Transverse colon (tissue), 4 donors: ENCODE measurements around the gene SHOX. TPM values are rescaled to one million over a fixed set of nuclear protein-coding genes. Genes with fewer than 3 reads are reported as not detected.

Source experiments
- DNase-seq: peaks from one replicate; pipeline ENCODE4 v3.0.0-alpha.2; 2019
- H3K27ac ChIP-seq, 4 donors: fragments of 200-600 bp; sonication (generic); 2 replicates each; pipeline ENCODE4 v1.5.1; 2016 to 2018; ENCODE audit warnings: inconsistent platforms in 4 of 4
- H3K27me3 ChIP-seq: fragments of 200-600 bp; sonication (generic); 2 replicates; pipeline ENCODE4 v1.5.1; 2017; ENCODE audit warnings: inconsistent platforms
- H3K36me3 ChIP-seq, 4 donors: fragments of 200-600 bp; sonication (generic); 2 replicates each; pipeline ENCODE4 v1.5.1; 2017 to 2019; ENCODE audit warnings: inconsistent platforms in 4 of 4
- H3K4me1 ChIP-seq, 4 donors: fragments of 200-600 bp; sonication (generic); 2 replicates each; pipeline ENCODE4 v1.5.1; 2017 to 2020; ENCODE audit warnings: inconsistent platforms in 4 of 4
- H3K4me3 ChIP-seq, 4 donors: fragments of 200-600 bp; sonication (generic); 1 replicate in 1 of 4; 2 replicates in 3 of 4; pipeline versions ENCODE4 v1.5.1 to v1.6.1; 2017 to 2019; ENCODE audit warnings: inconsistent platforms in 4 of 4
- H3K9me3 ChIP-seq, 2 donors: fragments of 200-600 bp; sonication (generic); 2 replicates each; pipeline ENCODE4 v1.5.1; 2017 to 2019; ENCODE audit warnings: inconsistent platforms in 2 of 2
- CTCF ChIP-seq, 5 experiments: fragments of 200-600 bp in 3 of 5; fragments of 450-650 bp in 2 of 5; sonication (generic) in 3 of 5; IDR thresholded peaks; 1 replicate in 2 of 5; 2 replicates in 3 of 5; pipeline ENCODE4 v1.5.1; 2016 to 2017; ENCODE audit warnings: antibody characterized with exemption in 5 of 5, inconsistent platforms in 3 of 5, mild to moderate bottlenecking in 2 of 5, moderate library complexity in 1 of 5
- EP300 ChIP-seq: sonication (generic); formaldehyde crosslinking; IDR thresholded peaks from one replicate; pipeline ENCODE4 v1.6.1; 2017; ENCODE audit warnings: antibody characterized with exemption, low read depth
- POLR2A ChIP-seq: fragments of 450-650 bp; IDR thresholded peaks from one replicate; pipeline ENCODE4 v1.6.1; 2016; ENCODE audit warnings: antibody characterized with exemption, mild to moderate bottlenecking, moderate library complexity
- POLR2AphosphoS5 ChIP-seq, 3 donors: sonication (generic); formaldehyde crosslinking; IDR thresholded peaks; one replicate each; pipeline ENCODE4 v1.6.1; 2016; ENCODE audit warnings: antibody characterized with exemption in 3 of 3
- WGBS, 2 donors: methylation state at CpG; one replicate each; pipeline ENCODE4 v1.1.5; 2018; ENCODE audit warnings: low coverage in 1 of 2; 5-methylcytosine and 5-hydroxymethylcytosine counted together
- in situ Hi-C, 4 donors: fragments of 200-750 bp; cut with MboI; loops; one replicate each; pipeline versions ENCODE4 v1.15.0 to v1.15.1; 2017; ENCODE audit warnings: low sequenced_read_pairs in 3 of 4, low pct_ligation_motif_present in 1 of 4, low pct_unique_long_range_greater_than_20kb in 1 of 4
- intact Hi-C: fragments of 100-400 bp; cut with DNase I; formaldehyde crosslinking; loops from one replicate; pipeline ENCODE4 v1.15.1; 2023; ENCODE audit warnings: low total_unique reads
- total RNA-seq, 4 donors: library from RNA; depleted of rRNA; stranded (reverse); fragments of >200 nt; gene quantifications; one replicate each; pipeline ENCODE4 v1.1.0, GENCODE V29; 2016

Gene SHOX
- total RNA-seq, 4 donors from 2014 or later: 0.14 to 2.6 (median 0.16) TPM; not detected in 1

DNA sequence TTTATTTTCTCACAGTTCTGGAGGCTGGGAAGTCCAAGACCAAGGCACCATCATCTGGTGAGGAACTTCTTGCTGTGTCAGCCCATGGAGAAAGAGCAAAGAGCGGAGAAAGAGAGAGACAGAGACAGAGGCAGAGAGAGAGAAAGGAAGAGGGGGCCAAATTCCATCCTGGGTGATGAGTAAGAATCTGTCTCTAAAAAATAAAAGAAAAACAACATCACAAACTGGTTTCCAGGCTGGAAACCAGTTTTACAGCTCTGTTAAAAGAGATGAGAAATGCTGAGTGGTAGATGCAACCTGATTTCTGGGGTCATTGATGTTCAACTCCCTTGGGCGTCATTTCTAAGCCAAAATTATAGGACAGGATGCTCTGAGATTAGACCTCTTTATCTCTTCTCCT lies 72.9 kb downstream of the SHOX start:
- Histone ChIP-seq H3K9me3 (no peaks in the 10 kb centered on the region), H3K4me3 (no peak overlapping the region), H3K27me3 (no peaks in the 10 kb centered on the region), H3K4me1 (no peaks in the 10 kb centered on the region), H3K36me3 (no peaks in the 10 kb centered on the region), H3K27ac (no peak overlapping the region)
- no peak for DNase-seq
- intact Hi-C loops (no loop called here), in situ Hi-C loops (no loop called here)
- 79 to 83% methylated on average over 2 of the region's 2 CpGs for WGBS, 2 donors
- TF ChIP-seq CTCF (IDR thresholded peaks at IDR 0.05): no peak
- no peak for TF ChIP-seq POLR2AphosphoS5 (IDR thresholded peaks at IDR 0.05)
- no peak for TF ChIP-seq EP300
- no peak for TF ChIP-seq POLR2A

- H3K27me3 ChIP-seq: no peaks in the 10 kb centered on the region
- 79 to 84% methylated on average over 3 of the region's 3 CpGs for WGBS, 2 donors
- H3K4me3 ChIP-seq: no peak overlapping the region
- no peaks in the 10 kb centered on the region for H3K36me3 ChIP-seq
- no peaks in the 10 kb centered on the region for H3K9me3 ChIP-seq
- no peaks in the 10 kb centered on the region for H3K4me1 ChIP-seq
- in situ Hi-C loops: no loop called here
- intact Hi-C loops: no loop called here
- DNase-seq: no peak
- TF ChIP-seq POLR2A (no peak), CTCF (IDR thresholded peaks at IDR 0.05) (no peak), EP300 (no peak), POLR2AphosphoS5 (IDR thresholded peaks at IDR 0.05) (no peak)
- no peak overlapping the region for H3K27ac ChIP-seq
Measured at GRCh38 chrX:703866-704265, 73.3 kb downstream of the SHOX start.

Other genes with a start within 250 kb of the SHOX start
- 10 to 100 TPM in 2 of 4 donors, 1 to 10 TPM in 2; 7.8 to 27.9 (median 11.6) TPM for gene PPP2R3B, start 243.9 kb upstream of the SHOX start, total RNA-seq